Measurements from ENCODE around the gene DENND2C.

Gene DENND2C

DNA sequence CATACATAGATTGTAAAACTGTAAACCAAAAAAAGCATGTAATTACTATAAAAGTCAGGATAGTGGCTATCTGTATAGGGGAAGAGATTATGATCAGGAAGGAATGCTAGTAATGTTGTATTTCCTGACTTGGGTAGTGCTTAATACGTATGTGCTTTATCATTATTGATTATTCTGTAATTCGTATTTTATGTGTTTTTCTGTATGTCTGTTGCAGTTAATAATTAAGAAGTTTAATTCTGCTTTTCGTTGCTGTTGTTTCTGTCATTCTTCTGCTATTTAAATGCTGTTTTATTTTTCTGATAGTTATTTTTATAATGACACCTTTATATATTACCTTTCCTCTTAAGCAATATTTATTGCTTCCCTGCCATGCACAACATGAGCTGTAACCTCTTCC, 129.6 kb downstream of the DENND2C start:
- Histone ChIP-seq H3K27me3 (ENCODE audit: insufficient read depth, low read length) (no peaks in the 10 kb centered on the region), H3K4me2 (ENCODE audit: low read length) (no peak overlapping the region), H2AFZ (ENCODE audit: low read length) (no peak overlapping the region), H4K20me1 (ENCODE audit: insufficient read depth, low read length) (no peaks in the 10 kb centered on the region), H3K9me3 (ENCODE audit: low read length) (no peaks in the 10 kb centered on the region), H3K27ac (ENCODE audit: low read depth, low read length, poor library complexity, severe bottlenecking) (no peak overlapping the region), H3K9me2 (ENCODE audit: low read depth, low read length) (no peaks in the 10 kb centered on the region), H3K4me1 (ENCODE audit: insufficient read depth, low read length, severe bottlenecking) (no peaks in the 10 kb centered on the region), H3K79me2 (ENCODE audit: insufficient read depth, low read length) (no peaks in the 10 kb centered on the region), H3F3A (ENCODE audit: insufficient read depth, low read length) (no peaks in the 10 kb centered on the region), H3K4me3 (ENCODE audit: low read depth, low read length, poor library complexity, severe bottlenecking) (no peak overlapping the region), H3K36me3 (ENCODE audit: insufficient read depth, low read length) (no peaks in the 10 kb centered on the region), H3K9ac (ENCODE audit: low read length) (no peak overlapping the region)
- TF ChIP-seq, protein P1, sequence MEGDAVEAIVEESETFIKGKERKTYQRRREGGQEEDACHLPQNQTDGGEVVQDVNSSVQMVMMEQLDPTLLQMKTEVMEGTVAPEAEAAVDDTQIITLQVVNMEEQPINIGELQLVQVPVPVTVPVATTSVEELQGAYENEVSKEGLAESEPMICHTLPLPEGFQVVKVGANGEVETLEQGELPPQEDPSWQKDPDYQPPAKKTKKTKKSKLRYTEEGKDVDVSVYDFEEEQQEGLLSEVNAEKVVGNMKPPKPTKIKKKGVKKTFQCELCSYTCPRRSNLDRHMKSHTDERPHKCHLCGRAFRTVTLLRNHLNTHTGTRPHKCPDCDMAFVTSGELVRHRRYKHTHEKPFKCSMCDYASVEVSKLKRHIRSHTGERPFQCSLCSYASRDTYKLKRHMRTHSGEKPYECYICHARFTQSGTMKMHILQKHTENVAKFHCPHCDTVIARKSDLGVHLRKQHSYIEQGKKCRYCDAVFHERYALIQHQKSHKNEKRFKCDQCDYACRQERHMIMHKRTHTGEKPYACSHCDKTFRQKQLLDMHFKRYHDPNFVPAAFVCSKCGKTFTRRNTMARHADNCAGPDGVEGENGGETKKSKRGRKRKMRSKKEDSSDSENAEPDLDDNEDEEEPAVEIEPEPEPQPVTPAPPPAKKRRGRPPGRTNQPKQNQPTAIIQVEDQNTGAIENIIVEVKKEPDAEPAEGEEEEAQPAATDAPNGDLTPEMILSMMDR (IDR thresholded peaks at IDR 0.05; ENCODE audit: low read length): no peak
- no peak for TF ChIP-seq EZH2 (IDR thresholded peaks at IDR 0.05; ENCODE audit: borderline replicate concordance, low read length)

DNA sequence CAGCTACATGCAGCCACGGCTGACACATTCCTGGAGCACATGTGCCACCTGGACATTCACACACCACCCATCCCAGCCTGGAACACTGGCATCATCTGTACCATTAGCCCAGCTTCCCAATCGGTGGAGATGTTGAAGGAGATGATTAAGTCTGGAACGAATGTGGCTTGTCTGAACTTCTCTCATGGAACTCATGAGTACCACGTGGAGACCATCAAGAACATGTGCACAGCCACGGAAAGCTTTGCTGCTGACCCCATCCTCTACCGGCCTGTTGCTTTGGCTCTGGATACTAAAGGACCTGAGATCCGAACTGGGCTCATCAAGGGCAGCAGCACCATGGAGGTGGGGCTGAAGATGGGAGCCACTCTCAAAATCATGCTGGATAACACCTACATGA, 133.8 kb downstream of the DENND2C start:
- Histone ChIP-seq H3K4me2 (ENCODE audit: low read length) (no peak overlapping the region), H3F3A (ENCODE audit: insufficient read depth, low read length) (no peaks in the 10 kb centered on the region), H3K9me2 (ENCODE audit: low read depth, low read length) (no peaks in the 10 kb centered on the region), H4K20me1 (ENCODE audit: insufficient read depth, low read length) (no peaks in the 10 kb centered on the region), H3K9me3 (ENCODE audit: low read length) (no peaks in the 10 kb centered on the region), H3K4me1 (ENCODE audit: insufficient read depth, low read length, severe bottlenecking) (no peaks in the 10 kb centered on the region), H3K79me2 (ENCODE audit: insufficient read depth, low read length) (no peaks in the 10 kb centered on the region), H3K9ac (ENCODE audit: low read length) (no peak overlapping the region), H3K36me3 (ENCODE audit: insufficient read depth, low read length) (no peaks in the 10 kb centered on the region), H2AFZ (ENCODE audit: low read length) (no peak overlapping the region), H3K4me3 (ENCODE audit: low read depth, low read length, poor library complexity, severe bottlenecking) (no peak overlapping the region), H3K27ac (ENCODE audit: low read depth, low read length, poor library complexity, severe bottlenecking) (no peak overlapping the region), H3K27me3 (ENCODE audit: insufficient read depth, low read length) (no peaks in the 10 kb centered on the region)
- TF ChIP-seq, protein P1 (IDR thresholded peaks at IDR 0.05; ENCODE audit: low read length): no peak
- TF ChIP-seq EZH2 (IDR thresholded peaks at IDR 0.05; ENCODE audit: borderline replicate concordance, low read length): no peak

DNA sequence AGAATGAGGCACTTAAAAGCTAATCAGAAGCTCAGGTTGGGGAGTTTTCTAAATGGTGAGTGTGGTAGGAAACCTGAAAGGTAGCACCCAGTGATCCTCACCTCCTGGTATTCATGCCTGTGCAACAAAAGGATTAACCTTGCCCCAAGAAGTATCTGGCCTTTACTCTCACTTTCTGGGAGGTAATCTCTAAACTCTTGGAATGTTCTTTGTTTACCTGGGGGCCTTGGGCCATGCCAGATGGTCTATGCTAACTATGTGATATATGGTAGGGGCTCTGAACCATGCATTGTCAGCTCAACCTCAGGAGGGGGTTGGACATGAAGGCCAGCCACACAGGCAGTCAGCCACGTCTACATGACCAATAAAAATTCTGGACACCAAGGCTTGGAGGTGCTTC, 134.4 kb downstream of the DENND2C start:
- H3F3A ChIP-seq (ENCODE audit: insufficient read depth, low read length): no peaks in the 10 kb centered on the region
- no peaks in the 10 kb centered on the region for H3K4me1 ChIP-seq (ENCODE audit: insufficient read depth, low read length, severe bottlenecking)
- H3K9me3 ChIP-seq (ENCODE audit: low read length): no peaks in the 10 kb centered on the region
- H3K27me3 ChIP-seq (ENCODE audit: insufficient read depth, low read length): no peaks in the 10 kb centered on the region
- no peaks in the 10 kb centered on the region for H4K20me1 ChIP-seq (ENCODE audit: insufficient read depth, low read length)
- no peak overlapping the region for H2AFZ ChIP-seq (ENCODE audit: low read length)
- H3K79me2 ChIP-seq (ENCODE audit: insufficient read depth, low read length): no peaks in the 10 kb centered on the region
- H3K9ac ChIP-seq (ENCODE audit: low read length): no peak overlapping the region
- no peak overlapping the region for H3K27ac ChIP-seq (ENCODE audit: low read depth, low read length, poor library complexity, severe bottlenecking)
- no peak overlapping the region for H3K4me2 ChIP-seq (ENCODE audit: low read length)
- no peak for TF ChIP-seq EZH2 (IDR thresholded peaks at IDR 0.05; ENCODE audit: borderline replicate concordance, low read length)
- TF ChIP-seq, protein P1 (IDR thresholded peaks at IDR 0.05; ENCODE audit: low read length): no peak
- H3K36me3 ChIP-seq (ENCODE audit: insufficient read depth, low read length): no peaks in the 10 kb centered on the region
- H3K4me3 ChIP-seq (ENCODE audit: low read depth, low read length, poor library complexity, severe bottlenecking): no peak overlapping the region
- no peaks in the 10 kb centered on the region for H3K9me2 ChIP-seq (ENCODE audit: low read depth, low read length)

Data from OCI-LY1 (cell line).